ENCODE results near the gene ACTN4.

The ACTN4 gene

DNA sequence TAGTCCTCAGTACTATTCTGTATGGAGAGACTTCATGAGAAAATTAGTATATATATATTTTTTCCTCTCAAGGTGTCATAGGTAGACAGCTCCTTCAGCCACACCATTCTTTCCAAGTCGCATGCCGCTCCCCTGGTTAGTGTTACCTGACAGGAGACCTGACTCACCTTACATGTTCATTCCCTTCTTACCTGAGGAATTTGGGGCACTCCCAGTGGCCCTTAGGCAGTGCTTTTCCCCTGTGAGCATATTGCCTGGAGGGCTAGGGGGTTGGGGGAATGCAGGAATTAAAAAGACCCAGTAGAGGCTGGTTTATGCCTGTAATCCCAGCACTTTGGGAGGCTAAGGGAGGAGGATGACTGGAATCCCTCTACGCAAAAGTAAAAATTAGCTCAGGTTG lies 9.0 kb upstream of the ACTN4 start:
- no peak for DNase-seq

DNA sequence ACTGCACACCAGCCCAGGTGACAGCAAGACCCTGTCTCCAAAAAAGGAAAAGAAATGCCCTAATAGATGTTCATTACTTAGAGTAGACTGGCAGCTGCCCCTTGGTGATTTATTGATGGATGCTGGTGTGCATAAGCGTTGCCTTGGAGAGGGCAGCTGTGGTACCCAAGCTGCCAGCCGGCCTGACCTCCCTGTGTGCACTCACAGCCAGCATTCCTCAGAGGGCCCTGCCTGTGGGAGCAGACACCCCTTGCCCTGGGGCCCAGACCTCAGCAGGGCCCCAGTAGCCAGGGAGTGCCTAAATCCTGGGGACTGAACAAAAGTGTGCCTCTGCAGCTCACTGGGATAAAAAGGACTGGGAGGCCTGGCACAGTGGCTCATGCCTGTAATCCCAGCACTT lies 7.8 kb upstream of the ACTN4 start:
- no peak for DNase-seq

DNA sequence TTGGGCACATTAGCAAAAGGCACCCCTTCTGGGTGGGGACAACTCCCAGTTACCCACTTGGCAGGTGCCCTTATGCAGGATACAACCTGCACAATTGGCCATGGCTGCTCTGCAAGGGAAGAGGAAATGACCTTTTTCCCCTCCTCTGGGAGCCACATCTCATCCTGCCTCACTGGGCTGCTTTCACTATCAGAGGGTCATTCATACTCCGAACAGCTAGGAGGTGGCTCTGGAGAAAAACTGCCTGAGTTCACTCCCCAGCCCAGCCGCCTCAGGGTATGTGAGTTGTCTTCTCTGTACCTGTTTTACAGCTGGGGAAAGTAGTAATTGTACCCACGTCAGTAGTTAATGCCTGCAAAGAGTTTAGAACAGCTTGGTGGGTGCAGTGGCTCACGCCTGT lies 7.1 kb upstream of the ACTN4 start:
- no peak for DNase-seq

DNA sequence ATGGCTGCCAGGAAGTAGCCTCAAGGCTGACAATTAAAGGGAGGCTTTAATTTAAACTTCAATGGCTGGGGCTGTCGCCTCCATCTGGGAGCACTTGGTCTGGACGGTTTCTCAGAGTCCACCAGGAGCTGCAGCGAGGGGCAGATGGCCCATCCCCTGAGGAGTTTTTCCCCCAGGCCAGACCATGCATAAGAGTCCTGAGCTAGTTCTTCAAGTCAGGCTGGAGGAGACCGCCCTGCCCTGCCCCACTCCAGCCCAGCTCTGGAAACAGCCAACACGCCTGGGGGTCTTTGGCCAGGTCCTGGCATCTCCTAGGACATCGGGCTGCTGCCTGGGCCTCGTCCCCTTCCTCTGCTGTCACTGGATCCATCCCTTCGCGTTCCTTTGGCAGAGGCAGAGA lies 5.3 kb upstream of the ACTN4 start:
- DNase-seq: no peak

DNA sequence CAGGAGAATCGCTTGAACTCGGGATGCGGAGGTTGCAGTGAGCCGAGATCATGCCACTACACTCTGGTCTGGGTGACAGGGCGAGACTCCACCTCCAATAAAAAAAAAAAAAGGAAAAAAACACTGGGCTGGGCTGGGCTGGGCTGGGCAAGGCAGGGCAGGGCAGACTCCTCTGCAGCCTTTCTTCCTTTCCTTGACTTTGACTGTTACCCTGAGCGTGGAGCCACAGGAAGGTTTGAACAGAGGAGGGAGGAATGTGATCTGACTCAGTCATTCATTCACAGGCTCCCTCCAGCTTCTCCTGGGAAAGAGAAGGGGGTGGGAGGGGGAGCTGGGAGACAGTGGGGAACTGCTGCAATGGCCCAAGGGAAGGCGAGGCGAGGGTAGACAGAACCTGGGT lies 2.7 kb upstream of the ACTN4 start:
- DNase-seq: no peak

DNA sequence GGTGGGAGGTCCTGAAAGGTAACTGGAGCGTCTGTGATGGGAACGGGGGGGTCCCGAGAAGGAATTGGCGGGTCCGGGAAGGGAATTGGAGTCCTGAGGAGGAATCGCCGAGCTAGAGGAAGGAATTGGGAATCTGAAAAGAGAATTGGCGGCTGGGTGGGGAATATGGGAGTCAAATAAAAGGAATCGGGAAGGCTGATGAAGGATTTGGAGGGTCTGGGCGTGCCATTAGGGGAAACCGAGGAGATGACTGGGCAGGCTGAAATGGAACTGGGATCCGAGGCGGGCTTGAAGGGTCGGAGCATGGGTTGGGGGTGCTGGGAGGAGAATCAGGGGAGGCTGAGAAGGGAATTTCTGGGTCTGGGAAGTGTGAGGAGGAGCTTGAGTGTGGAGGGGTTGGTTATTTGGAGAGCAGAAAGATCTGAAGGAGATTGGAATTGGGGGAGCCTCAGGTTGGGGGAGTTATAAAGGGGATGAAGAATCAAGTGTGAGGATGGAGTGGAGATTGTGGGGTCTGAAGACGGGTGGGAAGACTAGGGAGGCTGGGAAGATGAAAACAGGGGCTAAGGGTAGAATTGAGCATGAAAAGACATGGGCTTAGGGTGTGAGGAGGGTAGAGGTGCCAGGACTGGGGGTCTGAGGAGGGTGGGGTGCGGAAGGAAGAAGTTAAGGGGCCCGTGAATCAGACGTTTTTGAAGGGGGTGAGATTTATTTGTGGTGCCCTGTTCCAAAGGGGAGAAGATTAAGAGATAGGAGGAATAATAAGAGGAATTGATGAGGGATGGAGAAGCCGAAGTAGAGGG lies 718 bp downstream of the ACTN4 start:
- no peak for DNase-seq

DNA sequence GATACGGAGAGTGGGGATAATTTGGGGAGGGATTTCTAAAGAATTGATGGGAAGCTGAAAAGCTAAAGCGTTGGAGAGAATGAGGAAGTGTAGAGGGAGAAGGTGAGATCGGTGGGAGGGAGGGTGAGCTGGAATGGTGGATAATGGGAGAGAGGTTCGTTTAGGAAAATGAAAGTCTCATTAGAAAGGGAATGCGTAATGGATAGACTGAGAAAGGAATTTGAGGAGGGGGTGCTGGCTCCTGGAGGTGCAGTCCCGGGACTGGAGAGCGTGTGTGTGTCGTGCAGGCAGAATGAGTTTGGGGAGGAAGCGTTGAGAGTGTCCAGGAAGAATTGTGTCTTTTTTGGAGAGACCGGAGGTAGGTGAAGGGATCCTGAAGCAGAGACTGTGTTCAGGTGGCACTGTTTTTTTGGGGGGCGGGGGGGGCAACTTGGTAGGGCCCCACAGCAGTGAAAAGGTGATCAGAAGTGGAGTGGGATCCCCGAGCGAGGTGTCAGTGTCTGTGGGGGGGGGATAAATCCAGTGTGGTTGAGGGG lies 1.4 kb downstream of the ACTN4 start:
- no peak for DNase-seq

DNA sequence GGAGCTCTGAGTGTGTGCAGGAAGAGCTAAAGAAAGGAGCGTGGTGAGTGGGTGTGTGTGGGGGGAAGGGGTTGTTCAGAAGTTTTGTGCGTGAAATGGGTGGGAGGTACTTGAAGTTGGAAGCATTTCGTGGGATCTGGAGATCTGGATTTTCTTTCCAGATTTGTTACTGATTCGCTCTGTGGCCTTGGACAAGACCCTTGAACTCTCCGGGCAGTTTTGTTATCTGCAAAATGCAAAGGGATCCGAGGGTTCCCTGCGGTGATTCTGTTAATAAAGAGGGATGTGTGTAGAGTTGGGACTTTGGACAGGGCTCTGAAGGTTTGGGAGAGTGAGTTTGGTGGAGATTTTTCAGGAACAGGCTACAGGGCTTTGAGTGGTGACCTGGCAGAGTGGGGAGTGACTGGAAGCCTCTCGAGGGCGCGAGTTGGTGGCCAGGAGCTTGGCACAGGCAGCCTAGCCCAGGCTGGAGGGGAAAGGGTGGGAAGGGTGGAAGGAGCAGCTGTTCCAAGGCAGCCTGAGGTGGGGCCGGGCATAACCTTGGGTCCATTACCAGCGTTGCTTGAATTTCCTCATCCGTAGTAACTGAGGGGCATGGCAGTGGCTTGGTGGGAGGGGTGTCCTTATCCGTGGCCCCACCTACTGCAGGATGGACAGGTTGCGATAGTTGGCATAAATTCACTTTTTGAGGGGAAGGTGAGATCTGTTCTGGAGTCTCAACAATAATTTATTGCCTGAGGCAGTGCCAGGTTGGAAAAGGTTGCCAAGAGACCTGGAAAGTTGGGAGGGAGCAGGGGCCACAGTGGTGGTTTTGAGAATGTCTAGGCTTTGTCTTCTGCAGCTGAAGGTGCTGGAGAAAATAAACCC lies 2.1 kb downstream of the ACTN4 start:
- DNase-seq: no peak

DNA sequence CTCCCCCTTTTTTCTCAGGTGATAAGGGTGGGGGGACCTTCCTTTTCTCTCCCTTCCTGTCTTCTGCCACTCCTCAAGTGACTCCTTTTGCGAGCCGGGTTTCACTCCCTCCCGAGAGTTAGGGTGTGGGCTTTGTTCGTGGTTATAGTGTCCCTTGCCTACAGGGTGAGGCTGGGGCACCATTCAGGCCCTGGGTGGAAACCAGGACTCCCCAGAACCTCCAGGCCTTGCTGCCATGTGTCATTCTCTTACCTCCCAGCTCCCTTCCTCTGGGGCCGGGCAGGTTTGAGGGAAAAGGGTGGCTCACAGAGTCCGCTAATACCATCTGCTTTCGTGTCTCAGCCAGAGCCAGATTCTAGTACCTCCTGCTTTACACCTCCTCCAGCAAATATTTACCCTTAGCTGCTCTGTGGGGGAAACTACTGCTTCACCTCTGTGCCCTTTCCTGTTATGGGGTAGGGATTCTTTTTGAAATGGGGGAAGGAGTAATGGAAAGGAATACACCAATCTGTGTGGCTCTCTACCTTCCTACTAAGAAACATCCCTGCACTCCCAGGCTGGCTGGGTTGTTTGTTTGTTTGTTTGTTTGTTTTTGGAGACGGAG lies 2.8 kb downstream of the ACTN4 start:
- no peak for DNase-seq

DNA sequence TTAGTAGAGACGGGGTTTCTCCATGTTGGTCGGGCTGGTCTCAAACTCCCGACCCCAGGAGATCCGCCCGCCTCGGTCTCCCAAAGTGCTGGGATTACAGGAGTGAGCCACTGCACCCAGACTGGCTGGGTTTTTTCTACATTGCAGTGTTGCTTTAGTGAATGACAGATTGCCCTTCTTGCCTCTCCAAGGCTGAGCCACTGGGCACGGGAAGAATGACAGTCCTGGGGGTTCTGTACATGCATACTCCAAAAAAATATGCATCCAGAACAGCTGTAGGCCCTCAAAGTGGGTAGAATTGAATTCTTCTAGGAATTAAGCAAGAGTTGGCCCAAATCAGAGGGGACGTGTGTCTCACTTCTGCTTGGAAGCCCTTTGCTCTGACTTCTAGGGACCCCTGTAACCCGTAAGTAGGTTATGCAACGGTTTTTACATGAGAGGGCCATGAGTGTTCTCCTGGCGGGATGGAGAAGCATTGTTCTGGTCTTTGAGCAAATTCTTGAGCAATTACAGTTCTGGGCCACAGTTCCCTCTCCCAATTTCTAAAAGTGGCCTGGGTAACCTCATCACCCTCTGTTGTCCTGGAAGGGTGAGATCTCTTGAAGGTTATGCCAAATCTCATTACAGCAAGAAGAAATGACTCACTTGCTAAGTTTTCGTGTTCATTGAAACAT lies 3.6 kb downstream of the ACTN4 start:
- no peak for DNase-seq

DNA sequence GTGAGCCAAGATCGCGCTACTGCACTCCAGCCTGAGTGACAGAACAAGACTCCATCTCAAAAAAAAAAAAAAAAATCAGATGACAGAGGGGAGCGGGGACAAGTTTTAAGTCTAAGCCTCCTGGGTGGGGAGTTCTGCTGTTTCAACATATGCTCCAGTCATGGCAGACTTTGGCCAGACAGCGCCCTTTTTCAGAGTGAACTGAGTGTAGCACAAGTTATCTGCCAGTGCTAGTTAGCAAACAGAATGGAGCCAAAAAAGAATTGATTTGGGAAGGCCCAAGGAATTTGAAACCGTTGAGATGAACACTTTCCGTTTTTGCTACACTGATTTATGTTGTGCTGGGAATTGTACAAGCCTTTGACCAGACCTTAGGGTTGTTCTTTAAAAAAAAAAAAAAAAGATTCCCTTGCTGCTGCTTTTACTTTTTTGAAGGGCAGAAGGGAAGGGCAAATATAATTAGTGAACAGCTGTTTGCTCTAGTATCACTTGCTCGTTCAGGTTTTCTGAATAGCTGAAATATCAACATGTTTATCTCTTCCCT lies 5.7 kb downstream of the ACTN4 start:
- DNase-seq: no peak

DNA sequence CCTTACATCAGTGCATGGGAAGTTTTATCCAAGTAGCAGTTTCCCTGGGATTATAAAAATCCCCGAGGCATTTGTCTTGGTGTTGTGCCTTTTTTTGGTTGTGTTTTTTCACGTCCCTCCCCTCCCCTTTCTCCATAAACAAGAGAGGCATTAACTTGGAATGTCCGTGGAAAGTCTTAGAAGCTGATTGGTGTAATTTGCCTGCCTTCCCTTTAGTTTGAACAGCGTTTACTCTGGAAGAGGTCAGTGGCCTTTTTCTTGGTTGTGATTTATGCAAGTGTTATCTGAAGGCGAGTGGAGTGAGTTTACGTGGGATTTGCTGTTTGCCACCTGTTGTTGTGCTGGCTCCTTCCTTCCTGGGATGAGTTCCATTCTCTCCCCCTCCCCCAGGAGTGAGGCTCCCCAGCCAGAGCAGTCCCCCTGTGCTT lies 7.2 kb downstream of the ACTN4 start:
- DNase-seq: no peak

DNA sequence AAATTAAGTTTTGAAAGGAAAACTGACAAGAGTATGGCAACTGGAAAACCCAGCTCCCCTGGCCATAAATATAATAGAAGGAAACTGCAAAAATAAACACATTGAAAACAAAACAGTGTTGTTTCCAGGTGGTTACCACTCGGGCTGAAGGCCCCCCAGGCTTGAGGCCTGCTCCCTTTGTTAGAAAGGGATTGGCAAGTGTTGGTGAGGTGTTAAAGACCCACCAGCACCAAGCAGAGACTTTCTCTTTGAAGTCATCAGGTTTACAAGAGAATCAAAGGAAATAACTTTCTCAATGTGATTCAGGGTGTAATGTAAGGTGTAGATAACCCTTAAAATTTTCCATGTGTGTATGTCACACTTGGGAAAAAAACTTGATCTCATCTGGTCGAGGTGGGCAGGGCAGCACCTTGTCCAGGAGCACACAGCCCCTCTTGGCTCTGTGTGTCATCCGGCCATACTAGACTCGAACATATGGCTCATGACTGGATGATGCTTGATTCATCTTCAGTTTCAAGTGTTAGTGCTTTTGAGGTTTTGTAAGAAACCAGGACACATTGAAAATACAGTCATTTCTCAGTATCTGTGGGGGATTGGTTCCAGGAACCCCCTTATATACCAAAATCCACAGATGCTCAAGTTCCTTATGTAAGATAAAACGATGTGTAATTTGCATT lies 7.8 kb downstream of the ACTN4 start:
- DNase-seq: peak; percentile 44

DNA sequence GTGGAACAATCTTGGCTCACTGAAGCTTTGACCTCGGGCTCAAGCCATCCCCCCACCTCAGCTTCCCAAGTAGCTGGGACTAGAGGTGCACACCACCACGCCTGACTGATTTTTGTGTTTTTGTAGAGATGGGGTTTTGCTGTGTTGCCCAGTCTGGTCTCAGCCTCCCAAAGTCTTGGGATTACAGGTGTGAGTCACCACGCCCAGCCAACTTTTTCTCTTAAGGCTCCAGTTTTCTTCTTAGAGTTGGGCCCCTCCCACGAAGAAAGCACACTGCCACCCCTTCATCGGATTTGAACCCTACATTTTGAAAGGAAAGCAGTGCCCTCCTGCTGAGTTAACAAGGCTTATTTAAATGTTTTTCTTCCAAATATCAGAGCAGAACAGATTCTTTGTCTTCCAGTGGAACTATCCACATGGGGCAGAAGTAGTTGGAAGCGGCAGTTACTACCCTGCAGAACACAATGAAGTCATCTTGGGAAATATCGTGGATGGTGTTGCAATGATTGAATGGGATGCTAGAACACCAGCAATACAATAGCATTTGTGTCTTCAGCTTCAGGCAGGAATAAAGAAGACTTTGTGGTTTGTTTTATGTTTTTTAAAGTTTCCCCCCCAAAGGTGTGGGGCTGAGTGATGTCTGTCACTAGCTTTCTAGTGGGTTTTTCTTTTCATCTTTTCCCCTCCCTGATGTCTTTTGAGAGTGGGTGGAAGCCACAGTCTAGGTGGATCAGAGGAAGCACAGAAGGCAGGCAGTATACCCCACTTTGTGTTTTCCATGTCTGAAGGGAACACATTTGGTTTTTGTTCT lies 8.9 kb downstream of the ACTN4 start:
- DNase-seq: peak; percentile 28

DNA sequence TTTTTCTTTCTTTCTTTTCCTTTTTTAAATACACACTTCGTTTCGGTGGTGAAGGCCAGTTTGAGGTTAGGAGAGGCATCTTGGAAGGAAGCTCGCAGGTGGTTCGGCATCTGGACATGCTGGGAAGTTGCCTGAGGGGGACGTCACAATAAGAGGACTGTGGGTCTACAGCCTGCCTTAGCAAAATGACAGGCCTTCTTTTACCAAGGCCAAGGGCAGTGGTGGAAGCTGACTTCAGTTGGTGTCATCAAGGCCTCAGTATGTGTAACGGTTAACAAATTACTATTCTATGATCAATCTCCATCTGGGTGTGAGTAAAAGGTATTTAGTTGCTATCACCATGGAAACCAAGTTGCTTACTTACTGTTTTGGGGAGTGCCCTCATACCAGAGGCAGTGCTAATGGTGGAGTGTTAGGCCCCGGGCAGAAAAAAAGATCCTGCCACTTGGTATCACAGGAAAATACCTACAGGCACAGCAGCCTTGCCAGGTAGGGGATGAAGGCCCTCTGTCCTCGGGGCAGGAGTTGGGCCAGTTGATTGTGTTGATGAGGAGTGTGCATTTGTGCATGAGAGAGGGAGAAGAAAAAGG lies 10.3 kb downstream of the ACTN4 start:
- no peak for DNase-seq

DNA sequence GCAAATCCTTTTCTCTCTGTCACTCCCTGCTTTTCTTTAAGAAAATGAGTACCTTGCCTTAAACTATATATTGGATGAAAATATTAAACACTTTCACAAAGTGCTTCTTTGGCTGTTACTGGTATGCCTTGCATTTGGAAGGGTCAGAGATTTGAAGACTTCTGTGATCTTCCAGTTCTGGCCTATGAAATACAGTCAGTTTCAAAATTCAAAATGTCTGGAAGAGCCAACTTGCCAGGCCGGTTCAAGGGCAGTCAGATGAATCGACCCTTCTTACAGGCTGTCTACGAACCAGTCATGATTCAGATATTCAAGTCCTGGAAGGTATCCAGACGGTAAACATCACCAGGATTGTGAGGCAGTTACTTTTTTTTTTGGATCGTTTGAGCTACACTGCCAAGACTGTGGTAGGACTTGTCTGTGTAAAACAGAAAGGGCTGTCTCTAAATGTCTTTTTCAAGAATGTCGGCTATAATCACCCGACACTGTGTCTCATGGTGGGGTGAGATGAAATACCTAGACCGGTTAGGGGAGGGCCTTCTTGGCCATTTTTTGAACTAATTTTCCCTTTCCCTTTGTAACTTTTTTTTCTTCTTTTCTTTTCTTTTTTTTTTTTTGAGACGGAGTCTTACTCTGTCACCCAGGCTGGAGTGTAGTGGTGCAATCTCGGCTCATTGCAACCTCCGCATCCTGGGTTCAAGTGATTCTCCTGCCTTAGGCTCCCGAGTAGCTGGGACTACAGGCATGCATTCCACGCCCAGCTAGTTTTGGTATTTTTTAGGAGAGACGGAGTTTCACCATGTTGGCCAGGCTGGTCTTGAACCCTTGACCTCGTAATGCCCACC lies 11.2 kb downstream of the ACTN4 start:
- no peak for DNase-seq

DNA sequence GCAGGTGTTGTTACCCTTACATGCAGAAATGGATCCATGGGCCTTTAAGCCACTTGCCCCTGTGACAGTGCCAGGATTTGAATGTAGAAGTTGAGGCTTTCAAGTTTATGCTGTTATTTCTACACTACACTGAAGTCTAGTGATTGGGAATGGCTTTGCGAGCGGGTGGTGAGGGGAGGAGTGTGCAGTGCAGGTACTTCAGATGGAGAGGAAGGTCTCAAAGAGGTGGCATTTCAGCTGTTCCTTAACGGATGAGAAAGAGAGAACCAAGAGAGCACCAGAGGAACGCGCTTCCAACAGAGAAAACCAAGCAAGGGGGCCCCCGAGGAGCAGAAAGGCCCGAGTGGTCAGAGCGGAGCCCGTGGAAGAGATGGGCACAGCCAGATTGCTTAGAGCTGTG lies 13.3 kb downstream of the ACTN4 start:
- DNase-seq: no peak

DNA sequence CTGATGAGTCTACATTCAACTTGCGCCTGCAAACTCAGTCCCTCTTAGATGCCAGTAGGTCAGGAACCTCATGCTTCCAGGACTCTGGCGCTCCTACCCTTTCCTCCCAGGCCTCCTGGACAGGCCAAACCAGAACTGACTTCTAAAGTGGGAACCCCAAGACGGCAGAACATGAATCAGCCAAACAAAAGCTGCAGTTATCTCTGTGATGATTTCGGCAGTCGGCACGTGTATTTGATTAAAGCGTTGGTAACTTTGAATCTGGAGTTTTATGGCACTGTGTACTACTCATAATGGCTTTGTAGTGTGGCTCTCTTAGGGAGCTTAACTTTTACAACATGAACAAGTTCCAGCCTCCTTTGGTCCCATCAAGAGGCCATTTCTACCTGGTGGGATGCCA lies 13.7 kb downstream of the ACTN4 start:
- no peak for DNase-seq

DNA sequence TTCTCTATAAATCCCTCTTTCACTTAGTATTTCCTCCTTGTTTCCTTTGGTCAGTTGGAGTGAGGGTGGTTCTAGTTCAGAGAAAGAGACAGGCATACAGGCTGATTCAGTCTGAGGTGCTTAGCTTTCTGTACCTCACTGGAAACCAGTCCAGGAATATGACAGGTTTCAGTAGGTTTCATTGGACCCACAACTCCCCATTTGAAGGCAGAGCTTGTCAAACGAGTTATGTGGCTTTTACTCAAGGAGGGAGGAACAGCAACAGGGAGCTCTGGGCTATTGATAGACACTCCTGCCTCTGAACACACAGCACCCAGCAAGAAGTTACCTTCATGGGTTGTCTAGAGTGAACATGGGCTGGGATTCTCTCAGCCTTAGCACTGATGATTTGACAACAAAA lies 14.5 kb downstream of the ACTN4 start:
- DNase-seq: no peak
